Ramos (cell line): Measurements from ENCODE around the gene TPRG1.

Experiments used
- in situ Hi-C: fragments of 300-500 bp; cut with MboI; formaldehyde crosslinking; loops from one replicate; pipeline ENCODE4 v1.14.3; 2022; ENCODE audit warnings: low sequenced_read_pairs; ENCODE audit not compliant: unreplicated experiment

Gene TPRG1

DNA sequence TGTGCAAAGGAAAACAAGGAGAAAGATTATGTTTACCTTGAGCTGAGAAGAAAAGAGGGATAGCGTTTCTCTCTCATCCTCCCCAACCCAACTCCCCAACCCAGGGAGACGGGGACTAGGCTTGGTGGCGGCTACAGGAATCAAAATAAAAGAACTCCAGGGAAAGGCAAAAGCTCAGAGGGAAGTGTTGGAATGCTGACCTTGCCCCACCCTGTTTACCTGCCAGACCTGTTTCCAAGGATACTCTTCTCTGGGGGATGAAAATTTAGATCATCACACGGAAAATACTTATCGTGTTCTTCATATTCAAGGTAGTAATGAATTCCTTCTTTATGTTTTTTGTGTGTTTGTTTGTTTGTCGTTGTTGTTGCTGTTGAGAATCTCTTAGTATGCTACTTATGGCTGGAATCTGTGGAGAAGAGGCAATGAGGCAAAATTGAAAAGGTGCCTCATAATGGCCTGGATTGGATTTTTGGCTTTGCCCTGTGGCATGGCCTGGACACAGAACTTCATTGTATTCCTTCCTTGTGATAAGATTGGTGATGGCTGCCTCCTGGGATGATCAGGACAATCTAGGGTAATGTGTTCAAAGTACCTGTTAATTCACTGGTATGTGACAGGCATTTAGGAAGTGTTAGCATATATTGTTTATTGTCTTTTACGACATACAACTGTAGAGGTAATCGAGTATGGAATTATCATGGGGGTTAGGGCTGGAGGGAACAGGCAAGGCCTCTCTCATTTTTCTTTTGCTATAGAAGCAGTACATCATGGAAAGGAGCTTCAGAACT, 11.1 kb upstream of the TPRG1 start:
- in situ Hi-C loops: no loop called here

- in situ Hi-C loops: no loop called here
Measured at GRCh38 chr3:189165092-189165612, 6.6 kb upstream of the TPRG1 start.

- in situ Hi-C loops: no loop called here
Measured at GRCh38 chr3:189166321-189166720, 5.5 kb upstream of the TPRG1 start.

DNA sequence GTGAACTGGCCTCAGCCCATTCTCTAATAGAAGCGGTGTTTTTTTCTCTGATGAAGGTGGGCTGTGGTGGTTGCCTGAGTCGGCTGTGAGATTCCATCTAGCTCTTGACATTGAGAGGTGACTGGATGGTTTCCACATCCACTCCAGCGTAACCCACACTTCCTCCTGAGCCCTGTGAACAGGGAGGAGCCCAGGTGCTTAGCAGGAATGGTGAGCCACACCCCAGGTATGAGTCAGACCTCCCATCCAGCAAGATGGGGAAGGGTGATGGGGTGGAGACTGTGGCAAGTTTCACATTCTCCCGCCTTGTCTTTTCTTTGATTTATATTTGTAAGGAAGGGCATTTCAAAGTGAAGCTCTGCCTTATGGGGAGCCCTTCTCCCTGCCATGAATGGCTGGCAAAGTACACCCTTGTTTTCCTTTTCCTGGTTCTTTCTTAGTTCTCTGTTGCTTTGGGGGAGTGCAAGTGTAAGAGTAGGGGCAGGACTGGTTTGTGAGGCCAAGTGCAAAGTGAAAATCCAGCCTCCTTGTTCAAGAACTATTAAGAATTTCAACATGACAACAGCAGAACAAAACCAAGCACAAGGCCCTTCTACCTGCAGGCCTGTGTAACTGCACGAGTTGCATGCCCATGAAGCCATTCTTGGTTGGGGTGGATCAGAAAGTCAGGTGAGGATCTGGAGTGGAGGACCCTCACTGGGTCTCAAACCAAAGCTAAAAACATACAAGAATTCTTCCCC, 4.6 kb upstream of the TPRG1 start:
- in situ Hi-C loops: no loop called here

GRCh38 chr3:189168711-189169110, 3.1 kb upstream of the TPRG1 start:
- in situ Hi-C loops: no loop called here

DNA sequence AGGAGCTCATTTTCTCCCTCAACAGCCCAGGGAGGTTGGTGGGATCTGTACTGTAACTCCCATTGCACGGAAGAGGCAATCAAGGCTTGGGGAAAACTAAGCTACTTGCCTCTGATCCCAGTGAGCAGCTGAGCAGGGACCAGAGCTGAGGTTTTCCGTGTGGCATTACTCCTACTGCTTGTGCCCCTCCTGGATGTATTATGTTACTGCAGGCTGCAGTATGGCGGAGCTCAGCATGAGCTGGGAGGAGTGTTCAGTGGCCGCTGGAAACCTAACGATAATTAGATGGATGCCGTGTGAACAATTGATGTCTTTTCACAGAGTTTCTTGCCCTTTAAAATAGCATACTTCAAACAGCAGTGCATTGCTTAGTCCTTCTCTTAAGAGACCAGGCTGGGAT, 2.0 kb upstream of the TPRG1 start:
- in situ Hi-C loops: no loop called here

DNA sequence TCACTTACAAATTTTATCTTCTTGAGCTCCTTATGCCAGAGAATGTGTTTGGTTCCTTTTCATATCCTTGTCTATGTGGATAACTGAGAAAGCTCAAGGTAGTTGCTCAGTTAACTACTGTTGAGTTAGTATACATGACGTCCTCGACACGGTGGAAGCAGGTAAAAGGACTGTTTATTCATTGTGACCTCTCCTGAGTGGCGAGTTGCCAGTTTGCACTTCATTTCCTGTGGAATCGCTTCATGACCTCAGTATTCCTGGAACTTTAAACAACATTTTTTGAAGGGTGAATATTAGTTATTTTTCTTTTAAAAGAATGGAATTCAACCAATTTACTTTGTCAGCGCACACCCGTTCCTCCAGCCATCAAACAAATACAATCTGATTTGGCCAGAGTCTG, 1.2 kb upstream of the TPRG1 start:
- in situ Hi-C loops: no loop called here

- in situ Hi-C loops: no loop called here
Measured at GRCh38 chr3:189172668-189173419, 1.1 kb downstream of the TPRG1 start.

DNA sequence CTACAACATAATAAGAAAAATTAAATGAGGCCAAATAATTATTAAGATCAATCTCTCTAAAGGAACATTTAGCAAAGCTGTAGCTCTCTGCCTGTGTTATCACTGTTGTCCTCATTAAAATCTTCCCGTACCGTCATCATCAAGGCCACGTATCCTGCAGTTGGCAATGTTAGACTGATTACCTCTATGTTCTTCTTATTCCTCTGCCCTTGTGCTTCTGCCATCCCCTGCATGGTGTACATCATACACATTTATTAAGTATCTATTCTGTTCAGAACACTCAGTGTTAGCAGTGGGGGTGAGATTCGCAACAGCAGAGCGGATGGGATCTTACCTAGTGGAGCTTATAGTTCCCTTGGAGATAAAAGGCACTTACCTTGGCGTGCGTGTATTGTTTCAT, 12.8 kb downstream of the TPRG1 start:
- in situ Hi-C loops: no loop called here

DNA sequence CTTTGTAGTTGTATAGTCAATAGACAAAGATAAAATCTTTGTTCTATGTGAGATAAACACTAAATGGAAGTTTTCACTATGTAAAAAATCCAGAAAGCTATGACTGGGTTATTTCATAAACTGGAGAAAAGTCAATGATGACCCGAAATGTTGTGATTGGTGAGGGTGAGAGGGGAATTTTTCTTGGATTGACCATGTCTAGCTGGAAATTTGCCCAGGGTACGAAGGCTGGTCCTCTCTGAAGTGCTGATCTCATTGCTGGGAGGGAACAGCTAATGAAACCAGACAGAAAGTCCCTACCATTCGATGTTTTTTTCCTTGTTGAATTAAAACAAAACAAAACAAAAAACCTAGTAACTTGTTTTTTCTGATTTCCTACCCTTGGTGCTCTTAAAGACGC, 14.3 kb downstream of the TPRG1 start:
- in situ Hi-C loops: no loop called here

DNA sequence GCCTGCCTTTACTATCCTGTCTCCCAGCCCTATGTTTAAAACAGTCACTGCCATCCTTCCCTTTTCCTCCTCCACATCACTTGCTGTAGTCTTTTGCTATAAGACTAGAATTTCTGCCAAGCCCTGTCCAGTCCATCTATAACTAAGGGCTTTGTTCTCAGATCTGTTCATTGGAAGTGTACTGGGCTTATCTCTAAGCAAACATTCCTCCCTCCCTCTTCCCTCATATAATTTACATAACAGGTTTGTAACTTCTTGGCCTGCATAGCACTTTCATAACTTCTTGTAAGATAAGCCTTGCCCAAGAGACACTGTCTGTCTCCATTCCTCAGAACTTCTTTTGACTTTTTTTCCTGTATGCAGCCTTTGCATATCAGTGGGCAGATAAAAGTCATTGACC, 16.7 kb downstream of the TPRG1 start:
- in situ Hi-C loops: no loop called here

GRCh38 chr3:189192725-189193124, 21.0 kb downstream of the TPRG1 start:
- in situ Hi-C loops: no loop called here

GRCh38 chr3:189195302-189195701, 23.5 kb downstream of the TPRG1 start:
- in situ Hi-C loops: no loop called here

DNA sequence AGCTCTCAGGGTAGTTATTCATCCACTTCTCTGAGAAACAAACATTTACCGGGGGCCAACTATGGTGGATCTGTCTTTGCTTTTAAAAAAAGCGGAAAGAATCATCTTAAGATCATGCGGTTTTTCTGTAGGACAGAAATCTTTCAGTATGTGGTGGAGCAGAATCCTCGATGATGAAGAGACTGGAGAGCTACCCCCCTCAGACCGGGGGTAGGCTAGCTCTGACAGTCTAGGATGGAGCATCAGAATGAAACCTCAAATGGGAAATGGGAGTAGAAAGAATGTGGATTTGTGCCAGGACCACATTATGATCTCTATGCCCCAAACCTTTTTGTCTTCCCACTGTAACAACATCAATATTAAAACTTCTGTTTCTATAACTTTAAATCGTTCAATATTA, 30.3 kb downstream of the TPRG1 start:
- in situ Hi-C loops: no loop called here

- in situ Hi-C loops: no loop called here
Measured at GRCh38 chr3:189202583-189202982, 30.8 kb downstream of the TPRG1 start.

GRCh38 chr3:189204167-189204866, 32.5 kb downstream of the TPRG1 start:
- in situ Hi-C loops: no loop called here

- in situ Hi-C loops: no loop called here
Measured at GRCh38 chr3:189204937-189205336, 33.2 kb downstream of the TPRG1 start.

DNA sequence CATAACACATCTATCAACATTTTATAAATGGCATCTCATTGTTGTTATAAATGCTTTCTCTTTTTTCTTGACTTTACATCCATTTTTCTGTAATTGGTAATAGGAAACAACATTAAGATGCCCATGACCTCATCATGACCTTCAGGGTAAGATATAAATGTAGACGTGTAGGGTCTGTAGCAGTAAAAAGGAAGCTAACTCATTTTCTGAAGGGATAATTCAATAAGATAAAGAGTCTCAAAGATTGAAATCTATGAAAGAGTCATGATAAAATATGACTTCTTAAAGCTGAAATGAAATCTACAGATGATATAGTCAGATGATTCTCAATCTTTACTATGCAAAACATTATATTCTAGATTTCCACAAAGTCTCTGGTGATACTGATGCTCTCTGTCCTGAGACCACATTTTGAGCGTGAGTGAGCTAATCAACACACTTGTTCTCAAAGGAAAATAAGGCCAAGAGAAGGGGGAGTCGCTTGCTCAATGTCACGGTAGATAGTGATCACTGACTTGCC, 38.5 kb downstream of the TPRG1 start:
- in situ Hi-C loops: no loop called here

DNA sequence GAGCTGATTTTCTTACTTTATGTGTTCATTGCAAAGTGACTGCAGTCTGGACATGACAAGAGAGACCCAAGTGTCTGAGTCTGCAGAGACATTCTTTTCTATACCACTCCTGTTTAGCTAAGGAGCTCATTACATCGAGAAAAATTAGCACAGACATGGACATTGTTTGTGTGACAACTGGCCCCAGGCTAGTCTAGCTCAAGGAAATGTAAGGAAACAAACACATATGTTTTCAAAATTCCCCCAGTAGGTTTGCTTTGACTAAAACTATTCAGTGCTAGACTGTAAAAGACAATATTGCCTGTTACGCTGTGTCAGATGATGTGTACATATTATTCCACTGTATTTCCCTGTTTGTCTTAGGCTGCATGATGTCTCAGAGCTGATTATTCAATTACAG, 40.9 kb downstream of the TPRG1 start:
- in situ Hi-C loops: no loop called here

DNA sequence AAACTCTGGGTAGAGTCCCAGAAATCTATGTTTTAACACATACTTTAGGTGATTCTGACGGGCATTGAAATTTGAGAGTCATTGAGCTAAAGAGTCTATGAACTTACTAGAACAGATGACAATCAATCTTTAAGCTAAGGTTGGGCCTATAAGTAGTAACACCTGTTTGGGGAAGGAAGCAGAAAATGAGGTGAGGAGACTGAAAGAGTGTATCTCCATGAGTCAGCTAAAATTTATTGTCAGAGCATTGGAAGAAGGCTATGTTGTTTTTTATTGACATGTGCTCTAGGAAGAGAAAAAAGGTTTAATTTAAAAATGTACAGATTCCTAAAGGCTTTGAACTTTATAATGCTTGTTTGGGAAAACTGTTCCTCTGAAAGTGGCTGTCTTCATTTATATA, 42.9 kb downstream of the TPRG1 start:
- in situ Hi-C loops: no loop called here
